HG03521 (cell line): ENCODE data around the gene APOLD1.
"Not testable (repeated sequence)": the region's sequence is repeated elsewhere in the genome, so short reads cannot be mapped to it uniquely, and the experiment has no call there.

Experiments
- ATAC-seq: cut with Tn5 transposase; IDR thresholded peaks from one replicate; pipeline ENCODE4 v1.9.1; 2021; ENCODE audit warnings: mild to moderate bottlenecking, moderate library complexity; ENCODE audit not compliant: unreplicated experiment

APOLD1 gene

GRCh38 chr12:12839003-12839395 lies 53.5 kb downstream of the APOLD1 start:
- ATAC-seq: no peak

- not testable (repeated sequence) for ATAC-seq
Measured at GRCh38 chr12:12839439-12839838, 54.0 kb downstream of the APOLD1 start.

GRCh38 chr12:12839873-12840579 lies 54.6 kb downstream of the APOLD1 start:
- ATAC-seq: no peak

DNA sequence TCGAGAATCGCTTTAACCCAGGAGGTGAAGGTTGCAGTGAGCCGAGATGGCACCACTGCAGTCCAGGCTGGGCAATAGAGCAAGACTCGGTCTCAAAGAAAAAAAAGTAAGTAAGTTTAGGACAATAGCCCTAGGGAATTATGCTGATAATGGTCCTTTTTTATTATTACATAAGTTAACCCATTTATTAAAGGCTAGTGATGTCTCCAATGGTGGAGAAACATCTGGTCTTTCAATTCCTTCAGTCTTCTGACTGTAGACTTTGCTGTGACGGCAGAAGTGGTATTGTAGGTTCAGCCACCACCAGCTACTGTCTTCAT lies 55.1 kb downstream of the APOLD1 start:
- no peak for ATAC-seq
